ENCODE measurements around the gene LIMCH1.

DNA sequence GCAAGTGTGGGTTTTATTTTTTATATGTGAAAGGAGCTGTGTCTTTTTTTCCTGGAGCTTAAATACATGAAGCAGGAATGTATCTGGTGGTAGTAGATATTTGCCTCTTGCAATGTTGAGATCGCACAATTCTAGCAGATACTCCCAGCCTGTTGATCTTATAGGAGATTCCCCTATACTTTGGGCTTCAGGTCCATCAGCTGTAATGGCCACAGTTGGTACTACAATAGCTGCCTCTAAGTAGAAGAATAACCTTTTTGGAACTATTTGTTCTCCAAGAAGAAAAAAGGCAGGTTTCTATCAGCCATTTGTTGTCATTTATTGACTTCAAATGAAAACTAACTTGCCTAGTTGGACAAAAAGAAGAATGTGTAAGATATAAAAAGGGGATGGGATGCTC is 37.7 kb downstream of the LIMCH1 start:
- TF ChIP-seq, protein P1, sequence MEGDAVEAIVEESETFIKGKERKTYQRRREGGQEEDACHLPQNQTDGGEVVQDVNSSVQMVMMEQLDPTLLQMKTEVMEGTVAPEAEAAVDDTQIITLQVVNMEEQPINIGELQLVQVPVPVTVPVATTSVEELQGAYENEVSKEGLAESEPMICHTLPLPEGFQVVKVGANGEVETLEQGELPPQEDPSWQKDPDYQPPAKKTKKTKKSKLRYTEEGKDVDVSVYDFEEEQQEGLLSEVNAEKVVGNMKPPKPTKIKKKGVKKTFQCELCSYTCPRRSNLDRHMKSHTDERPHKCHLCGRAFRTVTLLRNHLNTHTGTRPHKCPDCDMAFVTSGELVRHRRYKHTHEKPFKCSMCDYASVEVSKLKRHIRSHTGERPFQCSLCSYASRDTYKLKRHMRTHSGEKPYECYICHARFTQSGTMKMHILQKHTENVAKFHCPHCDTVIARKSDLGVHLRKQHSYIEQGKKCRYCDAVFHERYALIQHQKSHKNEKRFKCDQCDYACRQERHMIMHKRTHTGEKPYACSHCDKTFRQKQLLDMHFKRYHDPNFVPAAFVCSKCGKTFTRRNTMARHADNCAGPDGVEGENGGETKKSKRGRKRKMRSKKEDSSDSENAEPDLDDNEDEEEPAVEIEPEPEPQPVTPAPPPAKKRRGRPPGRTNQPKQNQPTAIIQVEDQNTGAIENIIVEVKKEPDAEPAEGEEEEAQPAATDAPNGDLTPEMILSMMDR (IDR thresholded peaks at IDR 0.05): no peak
- no peak for TF ChIP-seq POLR2A (IDR thresholded peaks at IDR 0.05)

Measured in body of pancreas (tissue), 4 donors.